Measurements from ENCODE around the gene CCDC177. TPM values are rescaled to one million over a fixed set of nuclear protein-coding genes. Genes with fewer than 3 reads are reported as not detected.

CCDC177 gene
- total and polyA plus RNA-seq, 9 of the 15 experiments (the other 6 are each of a cell fraction or from before 2014, with no cell fraction given) = not detected

DNA sequence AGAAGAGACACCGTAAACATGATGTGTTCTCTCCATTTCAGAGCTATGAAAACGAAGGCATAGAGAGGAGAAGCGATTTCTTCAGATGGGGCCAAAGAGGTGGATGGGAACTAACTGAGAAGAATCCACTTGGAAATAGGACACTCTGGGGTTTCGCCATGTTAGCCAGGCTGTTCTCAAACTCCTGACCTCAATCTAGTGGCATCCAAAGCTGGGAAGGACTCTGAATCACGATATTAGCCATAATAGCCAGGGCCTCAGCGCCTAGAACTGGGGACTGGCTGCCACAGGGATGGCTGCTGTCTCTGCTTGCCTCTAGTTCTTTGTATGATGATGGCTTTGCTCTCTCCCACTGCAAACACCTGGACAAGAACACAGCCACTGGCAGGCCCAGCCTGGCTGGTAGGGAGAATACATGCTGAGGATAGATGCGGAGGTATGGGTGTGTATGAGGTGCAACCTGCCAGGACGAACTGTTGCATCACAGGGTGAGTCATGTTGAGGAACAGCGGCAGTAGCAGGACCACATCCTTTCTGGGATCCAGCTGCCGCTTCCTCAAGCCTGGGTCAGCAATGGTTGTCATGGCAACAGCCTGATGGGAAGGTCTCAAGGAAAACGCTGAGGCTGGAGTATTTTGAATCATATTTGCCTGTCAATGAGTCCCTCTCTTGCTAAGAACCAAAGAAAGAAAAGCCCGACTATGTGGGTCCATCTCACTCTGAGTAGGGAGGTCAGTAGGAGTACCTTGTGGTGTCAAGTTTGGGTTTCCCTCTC lies 31.1 kb downstream of the CCDC177 start:
- no peak for FAIRE-seq
- POLR2A ChIA-PET = interaction anchor here (0.8 to 0.9 kb wide), 2 partner anchors 22 to 224 kb away, joined by 3 to 5 read pairs; no protein-coding TSS in a partner anchor
- TF ChIP-seq CTBP1 (IDR thresholded peaks at IDR 0.05; ENCODE audit: borderline replicate concordance) (peak; percentile 55), RBM34 (IDR thresholded peaks at IDR 0.05; ENCODE audit: borderline replicate concordance, insufficient read depth, low read length) (no peak), GATA2 (CRISPR knock-in tag; IDR thresholded peaks at IDR 0.05) (no peak), CREB1 (IDR thresholded peaks at IDR 0.05) (no peak), CREB1 (CRISPR knock-in tag; IDR thresholded peaks at IDR 0.05) (no peak), SOX6 (IDR thresholded peaks at IDR 0.05) (no peak), RBFOX2 (IDR thresholded peaks at IDR 0.05; ENCODE audit: low read depth, low read length) (no peak)
- TF ChIP-seq, protein P1, sequence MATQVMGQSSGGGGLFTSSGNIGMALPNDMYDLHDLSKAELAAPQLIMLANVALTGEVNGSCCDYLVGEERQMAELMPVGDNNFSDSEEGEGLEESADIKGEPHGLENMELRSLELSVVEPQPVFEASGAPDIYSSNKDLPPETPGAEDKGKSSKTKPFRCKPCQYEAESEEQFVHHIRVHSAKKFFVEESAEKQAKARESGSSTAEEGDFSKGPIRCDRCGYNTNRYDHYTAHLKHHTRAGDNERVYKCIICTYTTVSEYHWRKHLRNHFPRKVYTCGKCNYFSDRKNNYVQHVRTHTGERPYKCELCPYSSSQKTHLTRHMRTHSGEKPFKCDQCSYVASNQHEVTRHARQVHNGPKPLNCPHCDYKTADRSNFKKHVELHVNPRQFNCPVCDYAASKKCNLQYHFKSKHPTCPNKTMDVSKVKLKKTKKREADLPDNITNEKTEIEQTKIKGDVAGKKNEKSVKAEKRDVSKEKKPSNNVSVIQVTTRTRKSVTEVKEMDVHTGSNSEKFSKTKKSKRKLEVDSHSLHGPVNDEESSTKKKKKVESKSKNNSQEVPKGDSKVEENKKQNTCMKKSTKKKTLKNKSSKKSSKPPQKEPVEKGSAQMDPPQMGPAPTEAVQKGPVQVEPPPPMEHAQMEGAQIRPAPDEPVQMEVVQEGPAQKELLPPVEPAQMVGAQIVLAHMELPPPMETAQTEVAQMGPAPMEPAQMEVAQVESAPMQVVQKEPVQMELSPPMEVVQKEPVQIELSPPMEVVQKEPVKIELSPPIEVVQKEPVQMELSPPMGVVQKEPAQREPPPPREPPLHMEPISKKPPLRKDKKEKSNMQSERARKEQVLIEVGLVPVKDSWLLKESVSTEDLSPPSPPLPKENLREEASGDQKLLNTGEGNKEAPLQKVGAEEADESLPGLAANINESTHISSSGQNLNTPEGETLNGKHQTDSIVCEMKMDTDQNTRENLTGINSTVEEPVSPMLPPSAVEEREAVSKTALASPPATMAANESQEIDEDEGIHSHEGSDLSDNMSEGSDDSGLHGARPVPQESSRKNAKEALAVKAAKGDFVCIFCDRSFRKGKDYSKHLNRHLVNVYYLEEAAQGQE (IDR thresholded peaks at IDR 0.05; ENCODE audit: borderline replicate concordance) = no peak
- TF ChIP-seq, protein P1 (CRISPR knock-in tag; IDR thresholded peaks at IDR 0.05; ENCODE audit: low read depth) = no peak
- TF ChIP-seq, protein P2, sequence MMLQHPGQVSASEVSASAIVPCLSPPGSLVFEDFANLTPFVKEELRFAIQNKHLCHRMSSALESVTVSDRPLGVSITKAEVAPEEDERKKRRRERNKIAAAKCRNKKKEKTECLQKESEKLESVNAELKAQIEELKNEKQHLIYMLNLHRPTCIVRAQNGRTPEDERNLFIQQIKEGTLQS (IDR thresholded peaks at IDR 0.05) = peak; percentile 87
- TF ChIP-seq, protein P2 (CRISPR knock-in tag; conservative IDR thresholded peaks at IDR 0.05) = no peak
- TF ChIP-seq, protein P3, sequence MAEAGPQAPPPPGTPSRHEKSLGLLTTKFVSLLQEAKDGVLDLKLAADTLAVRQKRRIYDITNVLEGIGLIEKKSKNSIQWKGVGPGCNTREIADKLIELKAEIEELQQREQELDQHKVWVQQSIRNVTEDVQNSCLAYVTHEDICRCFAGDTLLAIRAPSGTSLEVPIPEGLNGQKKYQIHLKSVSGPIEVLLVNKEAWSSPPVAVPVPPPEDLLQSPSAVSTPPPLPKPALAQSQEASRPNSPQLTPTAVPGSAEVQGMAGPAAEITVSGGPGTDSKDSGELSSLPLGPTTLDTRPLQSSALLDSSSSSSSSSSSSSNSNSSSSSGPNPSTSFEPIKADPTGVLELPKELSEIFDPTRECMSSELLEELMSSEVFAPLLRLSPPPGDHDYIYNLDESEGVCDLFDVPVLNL (CRISPR knock-in tag; IDR thresholded peaks at IDR 0.05; ENCODE audit: low read depth) = no peak

More for the DNA sequence above, 31.1 kb downstream of the CCDC177 start:
- H3K36me3 ChIP-seq (ENCODE audit: control insufficient read depth, insufficient read depth, low read length) = no peaks in the 10 kb centered on the region
- BruUV-seq (replicated peaks) = no TSS peak
- no peaks in the 10 kb centered on the region for H3K79me2 ChIP-seq (ENCODE audit: control insufficient read depth, insufficient read depth, low read length)
- intact Hi-C loops (cut with micrococcal nuclease) (no loop called here), in situ Hi-C loops (cut with MboI) (no loop called here)
- no peak overlapping the region for H3K9ac ChIP-seq (ENCODE audit: insufficient read depth in 1 of 2, low read depth in 2 of 2, low read length in 2 of 2)
- H3K4me1 ChIP-seq (replicated peaks in 1 of 2; ENCODE audit: control insufficient read depth in 2 of 2, insufficient read depth in 2 of 2, low read length in 2 of 2) = peaks cover 0 to 7% of the 10 kb centered on the region in 2 experiments; a peak in 1 of 5 replicates
- WGBS (ENCODE audit: insufficient coverage, low coverage, missing lambda C conversion rate) = 1% methylated on average over 11 of the region's 12 CpGs
- peaks cover 0 to 27% of the 10 kb centered on the region in 2 experiments; a peak in 4 of 5 replicates for H3K27me3 ChIP-seq (ENCODE audit: control insufficient read depth in 2 of 2, insufficient read depth in 2 of 2, low read length in 2 of 2)
- no peaks in the 10 kb centered on the region for H3K9me3 ChIP-seq (replicated peaks; ENCODE audit: control insufficient read depth, insufficient read depth, low read depth, low read length)
- CTCF ChIA-PET (ENCODE audit: low intra/inter-chr PET ratio) = no interaction called here
- H4K20me1 ChIP-seq (replicated peaks; ENCODE audit: control insufficient read depth, insufficient read depth, low read length) = no peaks in the 10 kb centered on the region
- DNase-seq (ENCODE audit: extremely low read depth in 1 of 4, low spot score in 3 of 4) (peak in 1 of 4 experiments; percentile 17), ATAC-seq (peak; percentile 58; the same call in 2 of the 3 replicates)
- H3K27ac ChIP-seq (ENCODE audit: extremely low read depth, low read depth, low read length) = no peak overlapping the region
- H3K9me1 ChIP-seq (ENCODE audit: control insufficient read depth, insufficient read depth, low read length) = no peaks in the 10 kb centered on the region
- no peak overlapping the region for H3K4me2 ChIP-seq (ENCODE audit: insufficient read depth, low read length)
- no peak overlapping the region for H2AFZ ChIP-seq (ENCODE audit: low read depth, low read length)
- no peak overlapping the region for H3K4me3 ChIP-seq
